WERI-Rb-1 (cell line): ENCODE data around the gene ALOX5.

Experiments
- DNase-seq: peaks from one replicate; pipeline ENCODE4 v3.0.0-alpha.2; 2020
- H3K27ac ChIP-seq: fragments of 250-450 bp; sonication (Bioruptor Pico); 2 replicates; pipeline ENCODE4 v1.5.1; 2020; ENCODE audit warnings: mild to moderate bottlenecking, moderate library complexity
- H3K27me3 ChIP-seq: fragments of 250-450 bp; sonication (Bioruptor Pico); 2 replicates; pipeline ENCODE4 v1.5.1; 2021; ENCODE audit warnings: mild to moderate bottlenecking, low read depth, moderate library complexity; ENCODE audit not compliant: insufficient read depth, severe bottlenecking
- H3K36me3 ChIP-seq: fragments of 250-450 bp; sonication (Bioruptor Pico); 2 replicates; pipeline ENCODE4 v1.5.1; 2020; ENCODE audit warnings: mild to moderate bottlenecking, moderate library complexity
- H3K4me3 ChIP-seq: 2 replicates; pipeline ENCODE4 v1.5.1; 2011; ENCODE audit warnings: low read depth, mild to moderate bottlenecking, control low read depth, low read length
- H3K9me3 ChIP-seq: fragments of 250-450 bp; sonication (Bioruptor Pico); 2 replicates; pipeline ENCODE4 v1.5.1; 2021; ENCODE audit warnings: mild to moderate bottlenecking, moderate library complexity; ENCODE audit not compliant: severe bottlenecking
- CTCF ChIP-seq: IDR thresholded peaks from 2 replicates; pipeline ENCODE4 v1.5.1; 2011; ENCODE audit warnings: low read depth, mild to moderate bottlenecking, control low read depth, inconsistent platforms, low read length

Gene ALOX5

GRCh38 chr10:45442251-45442650, 68.2 kb downstream of the ALOX5 start:
- Histone ChIP-seq H3K9me3 (no peaks in the 10 kb centered on the region), H3K27ac (no peak overlapping the region), H3K4me3 (no peak overlapping the region), H3K36me3 (no peaks in the 10 kb centered on the region), H3K27me3 (no peaks in the 10 kb centered on the region)
- no peak for TF ChIP-seq CTCF
- no peak for DNase-seq

- Histone ChIP-seq H3K9me3 (no peaks in the 10 kb centered on the region), H3K27me3 (no peaks in the 10 kb centered on the region), H3K36me3 (no peaks in the 10 kb centered on the region), H3K27ac (no peak overlapping the region), H3K4me3 (no peak overlapping the region)
- peak; percentile 72 for TF ChIP-seq CTCF
- peak; percentile 50 for DNase-seq
Observed at GRCh38 chr10:45442662-45443061, 68.6 kb downstream of the ALOX5 start.

- no peak for DNase-seq
- H3K9me3 ChIP-seq = no peaks in the 10 kb centered on the region
- no peak overlapping the region for H3K4me3 ChIP-seq
- H3K36me3 ChIP-seq = no peaks in the 10 kb centered on the region
- no peak overlapping the region for H3K27ac ChIP-seq
- H3K27me3 ChIP-seq = no peaks in the 10 kb centered on the region
- TF ChIP-seq CTCF = no peak
Observed at GRCh38 chr10:45443101-45444009, 69.3 kb downstream of the ALOX5 start.

- DNase-seq = no peak
- no peak overlapping the region for H3K27ac ChIP-seq
- TF ChIP-seq CTCF = no peak
- H3K27me3 ChIP-seq = no peaks in the 10 kb centered on the region
- no peak overlapping the region for H3K4me3 ChIP-seq
- no peaks in the 10 kb centered on the region for H3K9me3 ChIP-seq
- H3K36me3 ChIP-seq = no peaks in the 10 kb centered on the region
Observed at GRCh38 chr10:45444022-45444421, 70.0 kb downstream of the ALOX5 start.

GRCh38 chr10:45444976-45445898, 71.2 kb downstream of the ALOX5 start:
- TF ChIP-seq CTCF = no peak
- Histone ChIP-seq H3K36me3 (no peaks in the 10 kb centered on the region), H3K27me3 (no peaks in the 10 kb centered on the region), H3K9me3 (no peaks in the 10 kb centered on the region), H3K4me3 (no peak overlapping the region), H3K27ac (no peak overlapping the region)
- DNase-seq = no peak
